GM23338 (cell line): ENCODE results near the gene VAPB. TPM values are rescaled to one million over a fixed set of nuclear protein-coding genes. Genes with fewer than 3 reads are reported as not detected.

Experiments
- ATAC-seq: fragments of 200-7000 bp; cut with Tn5 transposase; 3 replicates; pipeline ENCODE4 v1.9.1; 2020
- DNase-seq: peaks from one replicate; pipeline ENCODE4 v3.0.0-alpha.2; 2015; ENCODE audit warnings: low spot score
- H2AFZ ChIP-seq: fragments of 200-600 bp; sonication (generic); 2 replicates; pipeline ENCODE4 v1.8.0; 2016; ENCODE audit warnings: antibody characterized with exemption, mild to moderate bottlenecking, moderate library complexity
- H3F3A ChIP-seq: fragments of 200-600 bp; sonication (generic); replicated peaks from 2 replicates; pipeline ENCODE4 v1.8.0; 2017; ENCODE audit warnings: antibody characterized with exemption, mixed run types, low read depth
- H3K27ac ChIP-seq: fragments of 200-600 bp; sonication (generic); 2 replicates; pipeline ENCODE4 v1.6.1; 2016; ENCODE audit warnings: low read depth
- H3K27me3 ChIP-seq: fragments of 200-600 bp; sonication (generic); 2 replicates; pipeline ENCODE4 v1.8.0; 2016; ENCODE audit warnings: mild to moderate bottlenecking, mixed run types, moderate library complexity; ENCODE audit not compliant: insufficient read depth
- H3K36me3 ChIP-seq: fragments of 200-600 bp; sonication (generic); 2 replicates; pipeline ENCODE4 v1.8.0; 2016; ENCODE audit warnings: mild to moderate bottlenecking; ENCODE audit not compliant: insufficient read depth
- H3K4me1 ChIP-seq: fragments of 200-600 bp; sonication (generic); 2 replicates; pipeline ENCODE4 v1.8.0; 2016; ENCODE audit warnings: mild to moderate bottlenecking, moderate library complexity; ENCODE audit not compliant: insufficient read depth
- H3K4me2 ChIP-seq: fragments of 200-600 bp; sonication (generic); 2 replicates; pipeline ENCODE4 v1.7.1; 2017; ENCODE audit warnings: mixed run types
- H3K4me3 ChIP-seq: fragments of 200-600 bp; sonication (generic); 2 replicates; pipeline ENCODE4 v1.6.1; 2016; ENCODE audit warnings: mixed run types
- H3K79me2 ChIP-seq: fragments of 200-600 bp; sonication (generic); replicated peaks from 2 replicates; pipeline ENCODE4 v1.8.0; 2017; ENCODE audit warnings: mild to moderate bottlenecking; ENCODE audit not compliant: insufficient read depth
- H3K9me2 ChIP-seq: fragments of 200-600 bp; sonication (generic); 2 replicates; pipeline ENCODE4 v1.8.0; 2017; ENCODE audit not compliant: insufficient read depth
- H4K20me1 ChIP-seq: fragments of 200-600 bp; sonication (generic); replicated peaks from 2 replicates; pipeline ENCODE4 v1.8.0; 2017; ENCODE audit warnings: mild to moderate bottlenecking; ENCODE audit not compliant: insufficient read depth
- H3K27ac Mint-ChIP-seq: 2 replicates; pipeline ENCODE4 v1.8.0; 2020; ENCODE audit warnings: inconsistent platforms, mild to moderate bottlenecking, moderate library complexity, mixed read lengths
- H3K27me3 Mint-ChIP-seq: 3 replicates; pipeline ENCODE4 v1.8.0; 2022; ENCODE audit warnings: low read depth, mild to moderate bottlenecking, moderate library complexity, mixed read lengths, inconsistent platforms; ENCODE audit not compliant: insufficient read depth, poor library complexity
- H3K36me3 Mint-ChIP-seq: 3 replicates; pipeline ENCODE4 v1.8.0; 2021; ENCODE audit warnings: low read depth, mild to moderate bottlenecking, inconsistent platforms, moderate library complexity, mixed read lengths
- H3K4me1 Mint-ChIP-seq: 3 replicates; pipeline ENCODE4 v1.8.0; 2020; ENCODE audit warnings: mild to moderate bottlenecking, inconsistent platforms, mixed read lengths
- H3K4me3 Mint-ChIP-seq: 3 replicates; pipeline ENCODE4 v1.8.0; 2021; ENCODE audit warnings: moderate library complexity, mild to moderate bottlenecking, inconsistent platforms, mixed read lengths
- H3K9me3 Mint-ChIP-seq: 3 replicates; pipeline ENCODE4 v1.8.0; 2020; ENCODE audit warnings: moderate library complexity, mild to moderate bottlenecking, inconsistent platforms, mixed read lengths
- CREB1 ChIP-seq: fragments of 250-450 bp; sonication (Bioruptor Pico); IDR thresholded peaks from 2 replicates; pipeline ENCODE4 v1.5.0; 2020; ENCODE audit warnings: low read depth, mild to moderate bottlenecking, moderate library complexity
- EZH2 ChIP-seq: fragments of 200-600 bp; sonication (generic); IDR thresholded peaks from one replicate; pipeline ENCODE4 v1.8.0; 2017; ENCODE audit warnings: antibody characterized with exemption, mild to moderate bottlenecking, low read depth; ENCODE audit not compliant: unreplicated experiment
- NANOG ChIP-seq: IDR thresholded peaks from 2 replicates; pipeline ENCODE4 v1.6.1; 2016; ENCODE audit warnings: antibody characterized with exemption, borderline replicate concordance
- ZNF114 ChIP-seq: fragments of 250-450 bp; sonication (Bioruptor Pico); IDR thresholded peaks from 2 replicates; pipeline ENCODE4 v1.5.0; 2020; ENCODE audit warnings: mild to moderate bottlenecking, moderate library complexity
- ZNF331 ChIP-seq: fragments of 250-450 bp; sonication (Bioruptor Pico); IDR thresholded peaks from 2 replicates; pipeline ENCODE4 v1.5.0; 2020; ENCODE audit warnings: low read depth, mild to moderate bottlenecking, moderate library complexity
- polyA plus RNA-seq: library from polyadenylated mRNA; unstranded; fragments of >200 nt; fragmentation: Nextera tagmentation; extraction: Ambion mirVana; gene quantifications from 2 replicates; pipeline ENCODE4 v1.2.1, GENCODE V29; 2016
- total RNA-seq: library from RNA; depleted of rRNA; stranded (reverse); fragments of >200 nt; shearing (Covaris generic); gene quantifications from 2 replicates; pipeline ENCODE4 v1.2.3, GENCODE V29; 2014
- TF ChIP-seq, protein P1 (sequence below): fragments of 250-450 bp; sonication (Bioruptor Pico); IDR thresholded peaks from 2 replicates; pipeline ENCODE4 v1.5.0; 2020; ENCODE audit warnings: mild to moderate bottlenecking, moderate library complexity
- TF ChIP-seq, protein P2 (sequence below), 2 experiments: fragments of 200-600 bp in 1 of 2; sonication (generic) in 1 of 2; conservative IDR thresholded peaks; 2 replicates each; pipeline versions ENCODE4 v1.5.1 to v1.6.1; 2016 to 2017; ENCODE audit warnings: antibody characterized with exemption in 2 of 2, low read depth in 2 of 2, mild to moderate bottlenecking in 2 of 2, moderate library complexity in 1 of 2

The VAPB gene
- total and polyA plus RNA-seq, 2 experiments from 2014 or later = 18.8 to 22.9 TPM

DNA sequence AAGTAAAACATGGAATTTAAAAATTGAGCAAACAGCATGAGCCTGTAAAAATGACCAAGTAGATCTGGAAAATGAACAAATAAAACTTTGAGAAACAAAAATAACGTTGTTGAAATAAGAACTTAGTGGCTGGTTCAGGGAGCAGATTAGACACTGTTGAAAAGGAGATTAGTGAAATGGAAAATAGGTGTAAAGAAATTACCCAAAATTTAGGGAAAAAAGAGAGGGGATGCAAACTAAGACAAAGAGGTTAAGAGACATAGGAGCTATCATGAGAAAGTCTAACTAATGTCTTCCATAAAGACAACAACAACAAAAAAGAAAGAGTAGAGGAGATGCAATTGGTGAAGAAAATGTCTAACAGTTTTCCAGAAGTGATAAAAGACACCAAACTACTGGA is 97.2 kb downstream of the VAPB start:
- no peak for TF ChIP-seq ZNF114 (CRISPR knock-in tag)
- no peak for TF ChIP-seq ZNF331 (CRISPR knock-in tag)
- TF ChIP-seq CREB1 = no peak
- TF ChIP-seq, protein P1, sequence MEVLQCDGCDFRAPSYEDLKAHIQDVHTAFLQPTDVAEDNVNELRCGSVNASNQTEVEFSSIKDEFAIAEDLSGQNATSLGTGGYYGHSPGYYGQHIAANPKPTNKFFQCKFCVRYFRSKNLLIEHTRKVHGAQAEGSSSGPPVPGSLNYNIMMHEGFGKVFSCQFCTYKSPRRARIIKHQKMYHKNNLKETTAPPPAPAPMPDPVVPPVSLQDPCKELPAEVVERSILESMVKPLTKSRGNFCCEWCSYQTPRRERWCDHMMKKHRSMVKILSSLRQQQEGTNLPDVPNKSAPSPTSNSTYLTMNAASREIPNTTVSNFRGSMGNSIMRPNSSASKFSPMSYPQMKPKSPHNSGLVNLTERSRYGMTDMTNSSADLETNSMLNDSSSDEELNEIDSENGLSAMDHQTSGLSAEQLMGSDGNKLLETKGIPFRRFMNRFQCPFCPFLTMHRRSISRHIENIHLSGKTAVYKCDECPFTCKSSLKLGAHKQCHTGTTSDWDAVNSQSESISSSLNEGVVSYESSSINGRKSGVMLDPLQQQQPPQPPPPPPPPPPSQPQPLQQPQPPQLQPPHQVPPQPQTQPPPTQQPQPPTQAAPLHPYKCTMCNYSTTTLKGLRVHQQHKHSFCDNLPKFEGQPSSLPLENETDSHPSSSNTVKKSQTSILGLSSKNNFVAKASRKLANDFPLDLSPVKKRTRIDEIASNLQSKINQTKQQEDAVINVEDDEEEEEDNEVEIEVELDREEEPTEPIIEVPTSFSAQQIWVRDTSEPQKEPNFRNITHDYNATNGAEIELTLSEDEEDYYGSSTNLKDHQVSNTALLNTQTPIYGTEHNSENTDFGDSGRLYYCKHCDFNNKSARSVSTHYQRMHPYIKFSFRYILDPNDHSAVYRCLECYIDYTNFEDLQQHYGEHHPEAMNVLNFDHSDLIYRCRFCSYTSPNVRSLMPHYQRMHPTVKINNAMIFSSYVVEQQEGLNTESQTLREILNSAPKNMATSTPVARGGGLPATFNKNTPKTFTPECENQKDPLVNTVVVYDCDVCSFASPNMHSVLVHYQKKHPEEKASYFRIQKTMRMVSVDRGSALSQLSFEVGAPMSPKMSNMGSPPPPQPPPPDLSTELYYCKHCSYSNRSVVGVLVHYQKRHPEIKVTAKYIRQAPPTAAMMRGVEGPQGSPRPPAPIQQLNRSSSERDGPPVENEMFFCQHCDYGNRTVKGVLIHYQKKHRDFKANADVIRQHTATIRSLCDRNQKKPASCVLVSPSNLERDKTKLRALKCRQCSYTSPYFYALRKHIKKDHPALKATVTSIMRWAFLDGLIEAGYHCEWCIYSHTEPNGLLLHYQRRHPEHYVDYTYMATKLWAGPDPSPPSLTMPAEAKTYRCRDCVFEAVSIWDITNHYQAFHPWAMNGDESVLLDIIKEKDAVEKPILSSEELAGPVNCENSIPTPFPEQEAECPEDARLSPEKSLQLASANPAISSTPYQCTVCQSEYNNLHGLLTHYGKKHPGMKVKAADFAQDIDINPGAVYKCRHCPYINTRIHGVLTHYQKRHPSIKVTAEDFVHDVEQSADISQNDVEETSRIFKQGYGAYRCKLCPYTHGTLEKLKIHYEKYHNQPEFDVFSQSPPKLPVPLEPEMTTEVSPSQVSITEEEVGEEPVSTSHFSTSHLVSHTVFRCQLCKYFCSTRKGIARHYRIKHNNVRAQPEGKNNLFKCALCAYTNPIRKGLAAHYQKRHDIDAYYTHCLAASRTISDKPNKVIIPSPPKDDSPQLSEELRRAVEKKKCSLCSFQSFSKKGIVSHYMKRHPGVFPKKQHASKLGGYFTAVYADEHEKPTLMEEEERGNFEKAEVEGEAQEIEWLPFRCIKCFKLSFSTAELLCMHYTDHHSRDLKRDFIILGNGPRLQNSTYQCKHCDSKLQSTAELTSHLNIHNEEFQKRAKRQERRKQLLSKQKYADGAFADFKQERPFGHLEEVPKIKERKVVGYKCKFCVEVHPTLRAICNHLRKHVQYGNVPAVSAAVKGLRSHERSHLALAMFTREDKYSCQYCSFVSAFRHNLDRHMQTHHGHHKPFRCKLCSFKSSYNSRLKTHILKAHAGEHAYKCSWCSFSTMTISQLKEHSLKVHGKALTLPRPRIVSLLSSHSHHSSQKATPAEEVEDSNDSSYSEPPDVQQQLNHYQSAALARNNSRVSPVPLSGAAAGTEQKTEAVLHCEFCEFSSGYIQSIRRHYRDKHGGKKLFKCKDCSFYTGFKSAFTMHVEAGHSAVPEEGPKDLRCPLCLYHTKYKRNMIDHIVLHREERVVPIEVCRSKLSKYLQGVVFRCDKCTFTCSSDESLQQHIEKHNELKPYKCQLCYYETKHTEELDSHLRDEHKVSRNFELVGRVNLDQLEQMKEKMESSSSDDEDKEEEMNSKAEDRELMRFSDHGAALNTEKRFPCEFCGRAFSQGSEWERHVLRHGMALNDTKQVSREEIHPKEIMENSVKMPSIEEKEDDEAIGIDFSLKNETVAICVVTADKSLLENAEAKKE (CRISPR knock-in tag) = no peak
- TF ChIP-seq EZH2 = no peak
- TF ChIP-seq, protein P2, sequence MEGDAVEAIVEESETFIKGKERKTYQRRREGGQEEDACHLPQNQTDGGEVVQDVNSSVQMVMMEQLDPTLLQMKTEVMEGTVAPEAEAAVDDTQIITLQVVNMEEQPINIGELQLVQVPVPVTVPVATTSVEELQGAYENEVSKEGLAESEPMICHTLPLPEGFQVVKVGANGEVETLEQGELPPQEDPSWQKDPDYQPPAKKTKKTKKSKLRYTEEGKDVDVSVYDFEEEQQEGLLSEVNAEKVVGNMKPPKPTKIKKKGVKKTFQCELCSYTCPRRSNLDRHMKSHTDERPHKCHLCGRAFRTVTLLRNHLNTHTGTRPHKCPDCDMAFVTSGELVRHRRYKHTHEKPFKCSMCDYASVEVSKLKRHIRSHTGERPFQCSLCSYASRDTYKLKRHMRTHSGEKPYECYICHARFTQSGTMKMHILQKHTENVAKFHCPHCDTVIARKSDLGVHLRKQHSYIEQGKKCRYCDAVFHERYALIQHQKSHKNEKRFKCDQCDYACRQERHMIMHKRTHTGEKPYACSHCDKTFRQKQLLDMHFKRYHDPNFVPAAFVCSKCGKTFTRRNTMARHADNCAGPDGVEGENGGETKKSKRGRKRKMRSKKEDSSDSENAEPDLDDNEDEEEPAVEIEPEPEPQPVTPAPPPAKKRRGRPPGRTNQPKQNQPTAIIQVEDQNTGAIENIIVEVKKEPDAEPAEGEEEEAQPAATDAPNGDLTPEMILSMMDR (conservative IDR thresholded peaks at IDR 0.05; ENCODE audit: low read depth in 2 of 2) = no peak
- TF ChIP-seq NANOG = no peak

More for the DNA sequence above, 97.2 kb downstream of the VAPB start:
- H3K9me3 Mint-ChIP-seq = peaks cover 34% of the 10 kb centered on the region
- no peaks in the 10 kb centered on the region for H3K27me3 Mint-ChIP-seq
- Histone ChIP-seq H4K20me1 (no peaks in the 10 kb centered on the region), H3K4me3 (no peak overlapping the region), H3K27me3 (no peaks in the 10 kb centered on the region), H3K36me3 (peaks cover 4% of the 10 kb centered on the region; the same call in 1 of the 2 replicates), H2AFZ (no peak overlapping the region), H3K4me2 (no peak overlapping the region), H3K27ac (no peak overlapping the region), H3K4me1 (peaks cover 7% of the 10 kb centered on the region; the same call in 1 of the 2 replicates), H3K9me2 (peaks cover 7% of the 10 kb centered on the region; the same call in 1 of the 2 replicates), H3F3A (no peaks in the 10 kb centered on the region), H3K79me2 (no peaks in the 10 kb centered on the region)
- ATAC-seq (no peak), DNase-seq (no peak)
- H3K27ac Mint-ChIP-seq = no peak overlapping the region
- peaks cover 4% of the 10 kb centered on the region; the same call in 2 of the 3 replicates for H3K4me1 Mint-ChIP-seq
- no peak overlapping the region for H3K4me3 Mint-ChIP-seq
- H3K36me3 Mint-ChIP-seq = peaks cover 20% of the 10 kb centered on the region
